B cell (primary cell): Measurements from ENCODE around the gene PAFAH1B2. TPM values are rescaled to one million over a fixed set of nuclear protein-coding genes. Genes with fewer than 3 reads are reported as not detected.
"Not testable (repeated sequence)": the region's sequence is repeated elsewhere in the genome, so short reads cannot be mapped to it uniquely, and the experiment has no call there.

ENCODE experiments used
- ATAC-seq: fragments of 200-7000 bp; cut with Tn5 transposase; one replicate; pipeline ENCODE4 v1.10.0; 2021; ENCODE audit warnings: low read depth, mild to moderate bottlenecking, moderate number of reproducible peaks, moderate library complexity
- CTCF ChIA-PET: fragments of 350-600 bp; sonication (Branson Sonifier 250); formaldehyde crosslinking; loops from one replicate; lab custom pipeline; 2021; ENCODE audit warnings: antibody characterized with exemption, inconsistent platforms; lab: Charles Lee
- POLR2A ChIA-PET: fragments of 350-600 bp; sonication (Branson Sonifier 250); formaldehyde crosslinking; loops from one replicate; lab custom pipeline; 2021; ENCODE audit warnings: antibody characterized with exemption; lab: Charles Lee
- DNase-seq: peaks from one replicate; pipeline ENCODE4 v3.0.0; 2013
- H2AFZ ChIP-seq: 2 replicates; pipeline ENCODE4 v1.6.1; 2012; ENCODE audit warnings: mild to moderate bottlenecking, low read depth, low read length; ENCODE audit not compliant: insufficient read depth, poor library complexity, severe bottlenecking
- H3K27ac ChIP-seq, 2 donors: 1 replicate in 1 of 2; 2 replicates in 1 of 2; pipeline ENCODE4 v1.5.1; 2012 to 2013; ENCODE audit warnings: low read length in 2 of 2, mild to moderate bottlenecking in 2 of 2, moderate library complexity in 1 of 2
- H3K27me3 ChIP-seq, 4 experiments: fragments of 200-600 bp in 1 of 4; sonication (generic) in 1 of 4; replicated peaks in 1 of 4; 1 replicate in 2 of 4; 2 replicates in 2 of 4; pipeline versions ENCODE4 v1.6.1 to v1.7.0; 2013 to 2016; ENCODE audit warnings: low read length in 3 of 4, mild to moderate bottlenecking in 2 of 4, mixed read lengths in 1 of 4, moderate library complexity in 1 of 4; ENCODE audit not compliant: insufficient read depth in 4 of 4, control insufficient read depth in 3 of 4; ENCODE audit errors: control extremely low read depth in 1 of 4
- H3K36me3 ChIP-seq, 2 experiments: replicated peaks in 1 of 2; 1 replicate in 1 of 2; 2 replicates in 1 of 2; pipeline versions ENCODE4 v1.6.1 to v1.7.1; 2013; ENCODE audit warnings: low read length in 1 of 2; ENCODE audit not compliant: insufficient read depth in 2 of 2, control insufficient read depth in 1 of 2; ENCODE audit errors: control extremely low read depth in 1 of 2, extremely low read depth in 1 of 2
- H3K4me1 ChIP-seq, 2 donors: fragments of 200-600 bp in 1 of 2; sonication (generic) in 1 of 2; 1 replicate in 1 of 2; 2 replicates in 1 of 2; pipeline versions ENCODE4 v1.5.1 to v1.6.1; 2013 to 2017; ENCODE audit warnings: low read length in 2 of 2; ENCODE audit not compliant: control insufficient read depth in 2 of 2, insufficient read depth in 2 of 2
- H3K4me2 ChIP-seq: replicated peaks from 2 replicates; pipeline ENCODE3; 2012; ENCODE audit warnings: mild to moderate bottlenecking, low read depth, low read length; ENCODE audit not compliant: poor library complexity, severe bottlenecking
- H3K4me3 ChIP-seq, 5 experiments: fragments of 200-600 bp in 1 of 5; sonication (generic) in 1 of 5; 1 replicate in 3 of 5; 2 replicates in 2 of 5; pipeline versions ENCODE4 v1.5.1 to v1.7.0; 2011 to 2016; ENCODE audit warnings: low read length in 4 of 5, mild to moderate bottlenecking in 4 of 5, low read depth in 2 of 5, control low read depth in 1 of 5, moderate library complexity in 1 of 5; ENCODE audit not compliant: insufficient read depth in 1 of 5; ENCODE audit errors: control extremely low read depth in 1 of 5, extremely low read depth in 1 of 5
- H3K79me2 ChIP-seq: fragments of 200-600 bp; sonication (generic); one replicate; pipeline ENCODE4 v1.6.0; 2016; ENCODE audit warnings: low read length; ENCODE audit not compliant: control insufficient read depth, insufficient read depth
- H3K9ac ChIP-seq: fragments of 200-600 bp; sonication (generic); 2 replicates; pipeline ENCODE4 v1.6.1; 2017; ENCODE audit warnings: mild to moderate bottlenecking, low read length, moderate library complexity
- H3K9me3 ChIP-seq, 3 donors: one replicate each; pipeline versions ENCODE4 v1.6.1 to v1.7.1; 2013; ENCODE audit warnings: low read length in 2 of 3; ENCODE audit not compliant: control insufficient read depth in 2 of 3, insufficient read depth in 1 of 3; ENCODE audit errors: control extremely low read depth in 1 of 3
- H4K20me1 ChIP-seq: 2 replicates; pipeline ENCODE4 v1.6.0; 2012; ENCODE audit warnings: mild to moderate bottlenecking, low read length; ENCODE audit not compliant: insufficient read depth, control insufficient read depth, poor library complexity, severe bottlenecking
- H3K27ac Mint-ChIP-seq: one replicate; pipeline ENCODE4 v1.8.0; 2021; ENCODE audit warnings: mixed read lengths
- H3K27me3 Mint-ChIP-seq: one replicate; pipeline ENCODE4 v1.8.0; 2021; ENCODE audit warnings: mixed read lengths
- H3K4me1 Mint-ChIP-seq: one replicate; pipeline ENCODE4 v1.8.0; 2021; ENCODE audit warnings: mixed read lengths
- H3K4me3 Mint-ChIP-seq: one replicate; pipeline ENCODE4 v1.8.0; 2021; ENCODE audit warnings: mixed read lengths
- H3K9me3 Mint-ChIP-seq: one replicate; pipeline ENCODE4 v1.8.0; 2022; ENCODE audit warnings: mixed read lengths; ENCODE audit not compliant: insufficient read depth
- EZH2 ChIP-seq: IDR thresholded peaks from 2 replicates; pipeline ENCODE4 v1.6.1; 2012; ENCODE audit warnings: borderline replicate concordance, low read depth, mild to moderate bottlenecking, moderate library complexity, low read length; ENCODE audit not compliant: insufficient read depth, poor library complexity, severe bottlenecking
- WGBS: methylation state at CpG from one replicate; pipeline ENCODE4 v1.1.5; 2013; ENCODE audit warnings: missing lambda C conversion rate; ENCODE audit not compliant: insufficient coverage; 5-methylcytosine and 5-hydroxymethylcytosine counted together
- intact Hi-C: fragments of 100-400 bp; cut with micrococcal nuclease; formaldehyde crosslinking; loops from one replicate; pipeline ENCODE4 v1.10.0; 2022
- polyA plus RNA-seq: library from polyadenylated mRNA; depleted of rRNA; stranded (reverse); fragments of >200 nt; gene quantifications from 2 replicates; pipeline ENCODE4 v1.2.3, GENCODE V29; 2012
- total RNA-seq, 2 donors: library from RNA; stranded (reverse); fragments of 120-200 nt in 1 of 2; gene quantifications; 1 replicate in 1 of 2; 2 replicates in 1 of 2; pipeline versions ENCODE4 v1.2.3 to v1.2.4, GENCODE V29; 2013 to 2022
- TF ChIP-seq, protein P1 (sequence below): fragments of 200-600 bp; IDR thresholded peaks from one replicate; pipeline ENCODE4 v1.8.0; 2022; ENCODE audit warnings: antibody characterized with exemption, mild to moderate bottlenecking

Gene PAFAH1B2
- total and polyA plus RNA-seq, 2 donors (not counting 1 experiment from before 2014, with no cell fraction given): 10.7 to 103 TPM

DNA sequence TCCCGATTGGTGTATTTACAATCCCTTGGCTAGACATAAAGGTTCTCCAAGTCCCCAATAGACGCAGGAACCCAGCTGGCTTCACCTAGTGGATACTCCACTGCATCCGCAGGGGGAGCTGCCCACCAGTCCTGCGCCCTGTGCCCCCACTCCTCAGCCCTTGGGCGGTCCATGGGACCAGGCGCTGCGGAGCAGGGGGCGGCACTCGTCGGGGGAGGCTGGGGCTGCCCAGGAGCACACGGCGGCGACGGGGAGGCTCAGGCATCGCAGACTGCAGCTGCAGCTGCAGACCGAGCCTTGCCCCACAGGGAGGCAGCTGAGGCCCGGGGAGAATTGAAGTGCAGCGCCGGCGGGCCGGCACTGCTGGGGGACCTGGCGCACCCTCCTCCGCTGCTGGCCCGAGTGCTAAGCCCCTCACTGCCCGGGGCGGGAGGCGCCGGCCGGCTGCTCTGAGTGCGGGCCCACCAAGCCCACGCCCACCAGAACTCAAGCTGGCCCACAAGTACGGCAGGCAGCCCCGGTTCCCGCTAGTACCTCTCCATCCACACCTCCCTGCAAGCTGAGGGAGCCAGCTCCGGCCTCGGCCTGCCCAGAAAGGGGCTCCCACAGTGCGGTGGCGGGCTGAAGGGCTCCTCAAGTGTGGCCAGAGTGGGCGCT is 33.7 kb upstream of the PAFAH1B2 start:
- Mint-ChIP-seq H3K27ac (no peak overlapping the region), H3K27me3 (no peaks in the 10 kb centered on the region), H3K9me3 (no peaks in the 10 kb centered on the region), H3K4me1 (peaks cover 7% of the 10 kb centered on the region), H3K4me3 (no peak overlapping the region)
- no peak overlapping the region for H3K4me3 ChIP-seq
- no peak for DNase-seq
- H3K9me3 ChIP-seq: no peaks in the 10 kb centered on the region
- peaks cover 0 to 6% of the 10 kb centered on the region in 2 donors for H3K4me1 ChIP-seq
- 99% methylated on average over 34 of the region's 39 CpGs for WGBS
- POLR2A ChIA-PET: no interaction called here
- no peak overlapping the region for H3K4me2 ChIP-seq
- no peaks in the 10 kb centered on the region for H3K27me3 ChIP-seq
- TF ChIP-seq EZH2: no peak
- TF ChIP-seq, protein P1, sequence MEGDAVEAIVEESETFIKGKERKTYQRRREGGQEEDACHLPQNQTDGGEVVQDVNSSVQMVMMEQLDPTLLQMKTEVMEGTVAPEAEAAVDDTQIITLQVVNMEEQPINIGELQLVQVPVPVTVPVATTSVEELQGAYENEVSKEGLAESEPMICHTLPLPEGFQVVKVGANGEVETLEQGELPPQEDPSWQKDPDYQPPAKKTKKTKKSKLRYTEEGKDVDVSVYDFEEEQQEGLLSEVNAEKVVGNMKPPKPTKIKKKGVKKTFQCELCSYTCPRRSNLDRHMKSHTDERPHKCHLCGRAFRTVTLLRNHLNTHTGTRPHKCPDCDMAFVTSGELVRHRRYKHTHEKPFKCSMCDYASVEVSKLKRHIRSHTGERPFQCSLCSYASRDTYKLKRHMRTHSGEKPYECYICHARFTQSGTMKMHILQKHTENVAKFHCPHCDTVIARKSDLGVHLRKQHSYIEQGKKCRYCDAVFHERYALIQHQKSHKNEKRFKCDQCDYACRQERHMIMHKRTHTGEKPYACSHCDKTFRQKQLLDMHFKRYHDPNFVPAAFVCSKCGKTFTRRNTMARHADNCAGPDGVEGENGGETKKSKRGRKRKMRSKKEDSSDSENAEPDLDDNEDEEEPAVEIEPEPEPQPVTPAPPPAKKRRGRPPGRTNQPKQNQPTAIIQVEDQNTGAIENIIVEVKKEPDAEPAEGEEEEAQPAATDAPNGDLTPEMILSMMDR: no peak
- no peaks in the 10 kb centered on the region for H4K20me1 ChIP-seq
- H3K27ac ChIP-seq: no peak overlapping the region
- no peak overlapping the region for H2AFZ ChIP-seq
- CTCF ChIA-PET: interaction anchor here (0.7 to 8.9 kb wide), 6 partner anchors 109 to 376 kb away, joined by 3 to 123 read pairs (median 8); partner anchors contain the start of gene APOA5
- no peak overlapping the region for H3K9ac ChIP-seq
- intact Hi-C loops: no loop called here
- ATAC-seq: no peak
- H3K36me3 ChIP-seq: no peaks in the 10 kb centered on the region
- no peaks in the 10 kb centered on the region for H3K79me2 ChIP-seq

DNA sequence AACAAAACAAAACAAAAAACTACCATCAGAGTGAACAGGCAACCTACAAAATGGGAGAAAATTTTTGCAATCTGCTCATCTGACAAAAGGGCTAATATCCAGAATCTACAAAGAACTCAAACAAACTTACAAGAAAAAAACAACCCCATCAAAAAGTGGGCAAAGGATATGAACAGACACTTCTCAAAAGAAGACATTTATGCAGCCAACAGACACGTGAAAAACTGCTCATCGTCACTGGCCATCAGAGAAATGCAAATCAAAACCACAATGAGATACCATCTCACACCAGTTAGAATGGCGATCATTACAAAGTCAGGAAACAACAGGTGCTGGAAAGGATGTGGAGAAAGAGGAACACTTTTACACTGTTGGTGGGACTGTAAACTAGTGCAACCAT is 31.6 kb upstream of the PAFAH1B2 start:
- H3K27ac Mint-ChIP-seq, H3K27ac ChIP-seq, H3K27me3 ChIP-seq, H3K36me3 ChIP-seq, H3K9me3 Mint-ChIP-seq, POLR2A ChIA-PET, intact Hi-C loops, DNase-seq, H4K20me1 ChIP-seq, H3K9ac ChIP-seq, H3K4me1 ChIP-seq, H3K27me3 Mint-ChIP-seq, H3K4me3 ChIP-seq, H3K4me3 Mint-ChIP-seq, ATAC-seq, H3K4me1 Mint-ChIP-seq, H3K79me2 ChIP-seq, H3K4me2 ChIP-seq, H2AFZ ChIP-seq, H3K9me3 ChIP-seq: not testable (repeated sequence)
- no CpG with 5 or more reads among the region's 3 CpGs for WGBS
- CTCF ChIA-PET: interaction anchor here (0.9 kb wide), 1 partner anchor 232 kb away, joined by 3 read pairs; no protein-coding TSS in a partner anchor

DNA sequence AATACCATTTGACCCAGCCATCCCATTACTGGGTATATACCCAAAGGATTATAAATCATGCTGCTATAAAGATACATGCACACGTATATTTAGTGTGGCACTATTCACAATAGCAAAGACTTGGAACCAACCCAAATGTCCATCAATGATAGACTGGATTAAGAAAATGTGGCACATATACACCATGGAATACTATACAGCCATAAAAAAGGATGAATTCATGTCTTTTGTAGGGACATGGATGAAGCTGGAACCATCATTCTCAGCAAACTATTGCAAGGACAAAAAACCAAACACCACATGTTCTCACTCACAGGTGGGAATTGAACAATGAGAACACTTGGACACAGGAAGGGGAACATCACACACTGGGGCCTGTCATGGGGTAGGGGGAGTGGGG is 31.1 kb upstream of the PAFAH1B2 start:
- DNase-seq, H3K4me2 ChIP-seq, intact Hi-C loops, H3K9me3 Mint-ChIP-seq, H2AFZ ChIP-seq, H3K4me1 Mint-ChIP-seq, H3K9me3 ChIP-seq, H3K9ac ChIP-seq, H3K79me2 ChIP-seq, H3K4me1 ChIP-seq, H3K27me3 ChIP-seq, H3K27me3 Mint-ChIP-seq, ATAC-seq, H3K36me3 ChIP-seq, H3K27ac Mint-ChIP-seq, CTCF ChIA-PET, POLR2A ChIA-PET, H3K27ac ChIP-seq, H3K4me3 ChIP-seq, H4K20me1 ChIP-seq, H3K4me3 Mint-ChIP-seq: not testable (repeated sequence)
- WGBS: no CpG with 5 or more reads among the region's 1 CpG
